SK-N-SH (cell line): Measurements from ENCODE around the gene ICA1. TPM values are rescaled to one million over a fixed set of nuclear protein-coding genes. Genes with fewer than 3 reads are reported as not detected.

ENCODE experiments used
- CTCF ChIA-PET: fragments of 300-600, 350-600 bp; formaldehyde crosslinking; extraction: SDS; loops from one replicate; lab custom pipeline; 2021; lab: Yijun Ruan, JAX
- POLR2A ChIA-PET: fragments of 350-600 bp; sonication (Branson Sonifier 250); formaldehyde crosslinking; extraction: SDS; loops from one replicate; lab custom pipeline; 2020; ENCODE audit warnings: antibody characterized with exemption, inconsistent platforms; lab: Yijun Ruan, JAX
- DNase-seq: peaks from one replicate; pipeline ENCODE4 v3.0.0; 2012
- H2AFZ ChIP-seq: fragments of 200-600 bp; sonication (generic); 2 replicates; pipeline ENCODE4 v1.8.1; 2016; ENCODE audit warnings: antibody characterized with exemption, mild to moderate bottlenecking, low read depth
- H3F3A ChIP-seq: fragments of 200-600 bp; sonication (generic); replicated peaks from 2 replicates; pipeline ENCODE3; 2016; ENCODE audit warnings: antibody characterized with exemption, mild to moderate bottlenecking; ENCODE audit not compliant: insufficient read depth
- H3K27ac ChIP-seq, 2 experiments: fragments of 200-500 bp in 1 of 2; fragments of 200-600 bp in 1 of 2; sonication (Bioruptor generic) in 1 of 2; sonication (generic), shearing (Covaris generic) in 1 of 2; 2 replicates each; pipeline versions ENCODE4 v1.5.1 to v1.6.1; 2014 to 2016; ENCODE audit warnings: low read depth in 2 of 2, inconsistent platforms in 1 of 2, low read length in 1 of 2, mild to moderate bottlenecking in 1 of 2, mixed read lengths in 1 of 2
- H3K27me3 ChIP-seq: fragments of 200-600 bp; sonication (generic), shearing (Covaris generic); 2 replicates; pipeline ENCODE4 v1.6.1; 2016; ENCODE audit warnings: mixed run types; ENCODE audit not compliant: insufficient read depth
- H3K36me3 ChIP-seq, 2 experiments: fragments of 200-500 bp in 1 of 2; fragments of 200-600 bp in 1 of 2; sonication (Bioruptor generic) in 1 of 2; sonication (generic) in 1 of 2; replicated peaks in 1 of 2; 2 replicates each; pipeline versions ENCODE3 to v1.5.1; 2014 to 2016; ENCODE audit warnings: low read length in 1 of 2, mild to moderate bottlenecking in 1 of 2; ENCODE audit not compliant: insufficient read depth in 2 of 2, control insufficient read depth in 1 of 2
- H3K4me1 ChIP-seq, 2 experiments: fragments of 200-500 bp in 1 of 2; fragments of 200-600 bp in 1 of 2; sonication (Bioruptor generic) in 1 of 2; sonication (generic), shearing (Covaris generic) in 1 of 2; 2 replicates each; pipeline versions ENCODE4 v1.5.1 to v1.6.1; 2014 to 2016; ENCODE audit warnings: low read depth in 1 of 2, low read length in 1 of 2, mixed run types in 1 of 2; ENCODE audit not compliant: insufficient read depth in 2 of 2, control insufficient read depth in 1 of 2
- H3K4me2 ChIP-seq: fragments of 200-600 bp; sonication (generic), shearing (Covaris generic); 2 replicates; pipeline ENCODE4 v1.6.1; 2017; ENCODE audit warnings: mixed run types
- H3K4me3 ChIP-seq, 2 experiments: fragments of 200-500 bp in 1 of 2; fragments of 200-600 bp in 1 of 2; sonication (Bioruptor generic) in 1 of 2; sonication (generic), shearing (Covaris generic) in 1 of 2; 2 replicates each; pipeline versions ENCODE4 v1.5.1 to v1.8.1; 2014 to 2016; ENCODE audit warnings: low read depth in 2 of 2, inconsistent platforms in 1 of 2, low read length in 1 of 2, mild to moderate bottlenecking in 1 of 2, mixed read lengths in 1 of 2, moderate library complexity in 1 of 2
- H3K79me2 ChIP-seq: fragments of 200-600 bp; sonication (generic); 2 replicates; pipeline ENCODE4 v1.8.1; 2017; ENCODE audit warnings: mild to moderate bottlenecking; ENCODE audit not compliant: insufficient read depth
- H3K9ac ChIP-seq: fragments of 200-600 bp; sonication (generic); 2 replicates; pipeline ENCODE4 v1.6.1; 2017; ENCODE audit warnings: mixed run types
- H3K9me2 ChIP-seq: fragments of 200-600 bp; sonication (generic); 2 replicates; pipeline ENCODE4 v1.6.1; 2017; ENCODE audit warnings: mixed run types
- H3K9me3 ChIP-seq: fragments of 200-600 bp; sonication (generic); 2 replicates; pipeline ENCODE4 v1.6.1; 2017; ENCODE audit warnings: mixed run types, mild to moderate bottlenecking, moderate library complexity
- H4K20me1 ChIP-seq: fragments of 200-600 bp; sonication (generic); 2 replicates; pipeline ENCODE4 v1.6.1; 2017; ENCODE audit warnings: mild to moderate bottlenecking, mixed run types; ENCODE audit not compliant: insufficient read depth
- EP300 ChIP-seq, 2 experiments: IDR thresholded peaks; 2 replicates each; pipeline versions ENCODE4 v1.4.0 to v1.6.1; 2012; ENCODE audit warnings: borderline replicate concordance in 1 of 2, low read depth in 1 of 2, low read length in 1 of 2
- FOXJ3 ChIP-seq: sonication (generic); formaldehyde crosslinking; IDR thresholded peaks from 2 replicates; pipeline ENCODE4 v1.5.1; 2020; ENCODE audit warnings: mild to moderate bottlenecking, missing genetic modification reagents
- GABPA ChIP-seq: IDR thresholded peaks from 2 replicates; pipeline ENCODE4 v1.4.0; 2012; ENCODE audit warnings: low read depth, mild to moderate bottlenecking
- GATA2 ChIP-seq: sonication (generic); formaldehyde crosslinking; IDR thresholded peaks from 2 replicates; pipeline ENCODE4 v1.5.0; 2020; ENCODE audit warnings: mild to moderate bottlenecking, missing genetic modification reagents
- MEF2A ChIP-seq: IDR thresholded peaks from 2 replicates; pipeline ENCODE4 v1.4.0; 2012; ENCODE audit warnings: low read depth, borderline replicate concordance
- MXI1 ChIP-seq: IDR thresholded peaks from 2 replicates; pipeline ENCODE4 v1.6.1; 2012; ENCODE audit warnings: mild to moderate bottlenecking, low read depth, low read length, improper control_type of control experiment
- NRF1 ChIP-seq: IDR thresholded peaks from 2 replicates; pipeline ENCODE4 v1.6.1; 2012; ENCODE audit warnings: low read depth, mild to moderate bottlenecking, low read length
- PBX3 ChIP-seq: IDR thresholded peaks from 2 replicates; pipeline ENCODE4; 2012
- RAD21 ChIP-seq: IDR thresholded peaks from 2 replicates; pipeline ENCODE4 v1.6.1; 2012; ENCODE audit warnings: mild to moderate bottlenecking, low read length
- REST ChIP-seq: IDR thresholded peaks from 2 replicates; pipeline ENCODE4 v1.6.1; 2012; ENCODE audit warnings: mild to moderate bottlenecking, low read depth, low read length, moderate library complexity
- RFX5 ChIP-seq: IDR thresholded peaks from 2 replicates; pipeline ENCODE4 v1.6.1; 2012; ENCODE audit warnings: mild to moderate bottlenecking, improper control_type of control experiment, low read length
- TCF12 ChIP-seq: IDR thresholded peaks from 2 replicates; pipeline ENCODE4 v1.4.0; 2012
- ZBTB33 ChIP-seq: IDR thresholded peaks from 2 replicates; pipeline ENCODE4 v1.4.0; 2012; ENCODE audit warnings: low read depth, borderline replicate concordance
- WGBS: methylation state at CpG from one replicate; pipeline ENCODE4 v1.1.6; 2017; ENCODE audit warnings: low lambda C conversion rate; 5-methylcytosine and 5-hydroxymethylcytosine counted together
- polyA plus RNA-seq, 3 experiments: library from polyadenylated mRNA; depleted of rRNA; stranded (reverse); fragments of >200 nt; gene quantifications; 2 replicates each; pipeline ENCODE4 v1.2.3, GENCODE V29; 2012

ICA1 gene
- polyA plus RNA-seq, 1 of the 3 experiments (the other 2 are of a cell fraction): 2.4 TPM

- POLR2A ChIA-PET: no interaction called here
- H3K79me2 ChIP-seq: no peaks in the 10 kb centered on the region
Observed at GRCh38 chr7:8278183-8278582, 16.2 kb upstream of the ICA1 start.

More at GRCh38 chr7:8278183-8278582, 16.2 kb upstream of the ICA1 start:
- Histone ChIP-seq H4K20me1 (no peaks in the 10 kb centered on the region), H3K27ac (peak overlapping the region in 1 of 2 experiments; percentile 29; a peak in 2 of 4 replicates), H3K4me1 (no peaks in the 10 kb centered on the region; a peak in 1 of 4 replicates), H2AFZ (no peak overlapping the region), H3K9me2 (no peaks in the 10 kb centered on the region), H3F3A (no peaks in the 10 kb centered on the region), H3K27me3 (no peaks in the 10 kb centered on the region), H3K4me3 (no peak overlapping the region), H3K36me3 (no peaks in the 10 kb centered on the region), H3K4me2 (no peak overlapping the region), H3K9me3 (no peaks in the 10 kb centered on the region), H3K9ac (no peak overlapping the region)
- CTCF ChIA-PET: interaction anchor here (1.2 kb wide), 1 partner anchor 15 kb away, joined by 4 read pairs; no protein-coding TSS in a partner anchor
- DNase-seq: no peak
- 41% methylated on average over 2 of the region's 2 CpGs for WGBS
- TF ChIP-seq RFX5 (no peak), FOXJ3 (CRISPR knock-in tag) (no peak), ZBTB33 (no peak), MEF2A (no peak), NRF1 (no peak), REST (no peak), GABPA (no peak), RAD21 (no peak), EP300 (IDR thresholded peaks at IDR 0.05; ENCODE audit: borderline replicate concordance in 1 of 2, low read depth in 1 of 2, low read length in 1 of 2) (no peak), MXI1 (no peak), TCF12 (no peak), GATA2 (CRISPR knock-in tag) (no peak), PBX3 (no peak)
